AML-193 (cell line): ENCODE results near the gene ALOX12B.
A peak's percentile ranks its signal among the peaks of the same experiment; 100 is the strongest.
"Not testable (repeated sequence)": the region's sequence is repeated elsewhere in the genome, so short reads cannot be mapped to it uniquely, and the experiment has no call there.

Source experiments
- DNase-seq, 2 experiments: peaks; one replicate each; lab custom pipeline; 2025; lab: John Stamatoyannopoulos, UW

The ALOX12B gene

DNA sequence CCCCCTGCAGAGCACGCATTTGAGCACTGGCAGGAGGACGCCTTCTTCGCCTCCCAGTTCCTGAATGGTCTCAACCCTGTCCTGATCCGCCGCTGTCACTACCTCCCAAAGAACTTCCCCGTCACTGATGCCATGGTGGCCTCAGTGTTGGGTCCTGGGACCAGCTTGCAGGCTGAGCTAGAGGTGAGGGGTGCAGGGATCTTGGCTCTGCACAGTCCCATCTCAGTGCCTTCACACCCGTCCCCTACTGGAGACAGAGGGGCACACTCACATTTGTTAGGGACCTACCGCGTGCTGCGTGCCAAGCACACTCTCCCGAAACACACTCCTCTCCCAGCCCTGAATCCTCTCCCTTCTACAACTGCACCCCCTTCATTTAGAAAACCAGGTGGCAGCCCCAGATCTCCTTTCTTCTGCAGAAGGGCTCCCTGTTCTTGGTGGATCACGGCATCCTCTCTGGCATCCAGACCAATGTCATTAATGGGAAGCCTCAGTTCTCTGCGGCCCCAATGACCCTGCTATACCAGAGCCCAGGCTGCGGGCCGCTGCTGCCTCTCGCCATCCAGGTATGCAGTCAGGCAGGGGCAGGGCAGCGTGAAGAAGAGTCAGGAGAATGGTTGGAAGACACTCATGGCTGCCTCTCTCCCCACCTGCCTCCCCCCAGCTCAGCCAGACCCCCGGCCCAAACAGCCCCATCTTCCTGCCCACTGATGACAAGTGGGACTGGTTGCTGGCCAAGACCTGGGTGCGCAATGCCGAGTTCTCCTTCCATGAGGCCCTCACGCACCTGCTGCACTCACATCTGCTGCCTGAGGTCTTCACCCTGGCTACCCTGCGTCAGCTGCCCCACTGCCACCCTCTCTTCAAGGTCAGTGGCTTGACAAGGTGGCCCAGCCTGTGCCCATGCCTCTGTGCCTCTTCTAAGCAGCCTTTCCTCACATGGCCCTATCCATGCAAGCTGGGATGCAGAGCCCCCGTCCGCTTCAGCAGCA, 42.4 kb downstream of the ALOX12B start:
- DNase-seq, result no peak

DNA sequence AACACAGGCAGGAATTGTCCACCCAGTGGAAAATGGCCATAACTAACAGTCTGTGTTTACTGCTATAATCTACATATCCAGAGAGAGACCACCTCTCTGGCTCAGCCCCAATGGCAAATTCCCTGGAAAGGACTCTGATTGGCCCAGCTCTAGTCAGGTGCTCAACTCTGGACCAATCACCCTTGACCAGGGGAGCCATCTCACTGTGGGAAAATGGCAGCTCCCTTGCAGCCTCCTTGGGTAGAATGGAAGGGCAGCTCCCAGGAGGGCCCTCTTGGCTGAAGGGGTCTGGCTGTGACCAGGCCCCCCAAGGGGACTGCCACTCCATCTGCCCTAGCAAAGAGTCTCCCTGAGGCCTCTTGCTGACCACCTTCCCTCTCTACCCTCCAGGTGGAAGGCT, 45.5 kb downstream of the ALOX12B start:
- no peak for DNase-seq

DNA sequence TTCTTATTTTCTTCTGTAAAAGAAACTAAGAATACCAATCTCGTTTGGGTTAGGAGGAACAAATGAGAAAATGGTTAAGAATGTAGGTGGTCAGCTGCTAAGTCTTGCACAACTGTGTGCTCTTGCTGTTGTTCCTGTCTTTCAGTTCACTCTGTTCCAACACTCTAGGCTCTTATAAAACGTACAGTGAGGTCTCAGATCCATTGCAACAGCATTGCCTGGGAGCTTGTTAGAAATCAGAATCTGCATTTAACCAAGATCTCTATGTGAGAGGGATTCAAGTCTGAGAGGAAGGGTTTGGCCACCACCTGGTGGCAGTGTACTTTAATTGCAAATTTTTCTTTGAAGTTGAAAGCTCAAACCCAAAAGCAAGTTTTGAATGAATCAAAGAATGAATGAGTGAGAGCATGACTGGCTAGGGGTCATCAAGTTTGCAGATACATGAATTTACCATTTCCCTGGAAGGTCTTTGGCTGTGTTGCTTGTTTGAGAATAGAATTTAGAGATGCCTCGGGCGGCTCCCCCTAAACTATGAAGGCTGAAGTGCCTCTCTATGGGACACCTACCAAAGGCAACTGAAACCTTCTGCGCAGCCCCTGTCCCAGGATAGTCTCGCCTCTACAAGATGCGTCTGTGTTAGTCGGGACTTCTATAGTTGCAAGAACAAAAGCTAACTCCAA, 46.1 kb downstream of the ALOX12B start:
- DNase-seq, result peak; percentile 66 to 71

DNA sequence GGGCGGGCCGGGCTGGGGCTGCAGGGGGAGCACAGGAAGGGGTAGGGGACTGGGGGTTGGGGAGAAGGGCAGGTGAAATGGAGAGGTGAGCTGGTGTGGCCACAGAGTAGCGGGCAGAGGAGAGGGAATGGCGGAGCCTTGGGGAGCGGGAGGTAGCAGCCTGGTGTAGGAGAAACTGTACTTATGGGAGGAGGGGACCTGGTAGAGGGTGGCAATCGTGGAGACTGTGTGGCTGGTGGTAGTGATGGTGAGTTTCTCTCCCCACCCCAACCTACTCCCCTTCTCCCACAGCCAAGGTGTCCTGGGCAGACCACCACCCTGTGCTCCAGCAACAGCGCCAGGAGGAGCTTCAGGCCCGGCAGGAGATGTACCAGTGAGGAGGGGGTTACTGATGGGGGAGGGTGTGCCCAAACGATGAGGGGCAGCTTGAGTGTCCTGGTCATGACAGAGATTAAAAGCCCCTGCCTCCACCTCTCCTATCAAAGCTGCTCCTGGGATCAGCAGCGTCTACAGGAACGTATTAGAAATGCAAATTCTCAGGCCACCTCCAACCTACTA, 47.8 kb downstream of the ALOX12B start:
- no peak for DNase-seq

DNA sequence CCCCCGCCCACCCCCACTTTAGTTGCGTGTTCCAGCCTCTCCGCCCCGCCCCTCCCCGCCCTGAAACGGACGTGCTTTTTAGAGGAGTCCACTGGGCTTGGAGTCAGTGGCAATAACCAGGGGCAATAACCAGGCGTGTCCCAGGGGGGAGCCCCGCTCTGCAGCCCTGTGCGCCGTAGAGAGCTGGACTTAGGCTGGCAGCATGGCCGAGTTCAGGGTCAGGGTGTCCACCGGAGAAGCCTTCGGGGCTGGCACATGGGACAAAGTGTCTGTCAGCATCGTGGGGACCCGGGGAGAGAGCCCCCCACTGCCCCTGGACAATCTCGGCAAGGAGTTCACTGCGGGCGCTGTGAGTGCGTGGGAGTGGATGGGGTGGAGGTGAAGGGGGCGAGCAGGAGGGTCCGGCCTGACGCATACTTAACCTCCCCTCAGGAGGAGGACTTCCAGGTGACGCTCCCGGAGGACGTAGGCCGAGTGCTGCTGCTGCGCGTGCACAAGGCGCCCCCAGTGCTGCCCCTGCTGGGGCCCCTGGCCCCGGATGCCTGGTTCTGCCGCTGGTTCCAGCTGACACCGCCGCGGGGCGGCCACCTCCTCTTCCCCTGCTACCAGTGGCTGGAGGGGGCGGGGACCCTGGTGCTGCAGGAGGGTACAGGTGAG, 48.4 kb downstream of the ALOX12B start, which contains the start of gene ALOX15B:
Gene ALOX15B (plus strand): TSS at position 106 of the 657 bp plus-strand sequence. CDS start 97 bp downstream, at position 203.
- DNase-seq, result no peak

DNA sequence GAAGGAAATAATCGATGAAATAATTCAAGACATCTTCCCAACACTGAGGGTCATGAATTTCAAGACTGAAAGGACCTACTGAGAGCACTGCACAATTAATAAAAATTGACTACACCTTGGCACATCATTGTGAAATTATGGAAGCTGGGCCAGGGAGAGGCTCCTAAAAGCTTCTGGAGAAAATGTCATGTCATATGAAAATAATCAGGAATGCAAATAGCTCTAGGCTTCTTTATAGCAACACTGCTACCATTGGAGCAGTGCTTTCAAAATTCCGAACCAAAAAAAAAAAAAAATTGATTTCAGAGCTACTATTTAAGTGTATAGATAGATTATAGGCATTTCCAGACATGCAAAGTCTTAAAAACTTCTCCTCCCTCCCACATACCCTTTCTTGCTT, 55.1 kb downstream of the ALOX12B start:
- no peak for DNase-seq

DNA sequence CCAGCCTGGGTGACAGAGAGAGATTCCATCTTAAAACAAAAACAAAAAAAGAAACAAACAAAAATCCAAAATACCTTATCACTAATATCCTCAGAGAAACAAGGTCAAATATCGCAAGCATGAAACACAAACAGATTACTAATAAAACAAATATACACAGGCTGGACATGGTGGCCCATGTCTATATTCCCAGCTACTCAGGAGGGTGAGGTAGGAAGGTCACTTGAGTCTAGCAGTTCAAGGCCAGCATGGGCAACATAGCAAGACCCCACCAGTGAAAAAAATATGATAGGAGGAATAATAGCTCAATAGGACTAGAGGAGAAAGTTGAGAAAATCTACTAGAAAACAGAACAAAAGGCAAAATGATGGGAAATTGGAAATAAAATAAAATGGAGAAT, 55.6 kb downstream of the ALOX12B start:
- no peak for DNase-seq

DNA sequence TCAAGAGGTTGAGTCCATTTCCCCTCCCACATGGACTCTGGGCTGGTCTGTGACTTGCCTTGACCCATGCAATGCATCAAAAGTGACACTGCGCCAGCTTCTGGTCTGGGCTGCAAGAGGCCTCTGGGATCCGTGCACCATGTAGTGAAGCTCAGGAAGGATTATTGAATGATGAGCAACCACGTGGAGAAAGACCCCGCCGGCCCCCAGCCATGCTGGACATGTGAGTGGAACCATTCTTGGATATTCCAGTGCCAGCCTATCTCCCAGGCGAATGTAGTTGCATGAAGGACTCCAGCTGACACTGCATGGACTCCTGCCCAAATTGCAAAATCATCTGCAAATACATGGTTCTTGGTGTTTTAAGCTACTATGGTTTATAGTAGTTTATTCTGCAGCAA, 56.3 kb downstream of the ALOX12B start:
- no peak for DNase-seq

DNA sequence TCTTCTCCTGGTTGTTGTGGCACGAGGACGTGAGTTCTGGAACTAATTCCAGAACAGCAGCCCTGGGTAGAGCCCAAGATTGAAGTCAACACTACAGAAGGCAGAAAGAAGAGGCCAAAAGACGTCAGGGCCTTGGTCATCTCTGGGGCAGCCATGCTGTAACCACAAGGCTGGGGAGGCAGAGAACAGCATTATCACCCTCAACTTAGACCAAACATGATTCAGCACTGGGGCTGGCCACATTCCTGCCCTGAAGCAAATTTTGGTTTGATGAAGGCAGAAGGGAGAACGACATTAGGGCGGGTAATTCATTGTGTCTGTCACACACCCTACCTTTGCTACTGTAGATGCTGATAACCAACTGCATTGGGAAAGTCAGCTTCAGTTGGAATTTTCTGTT, 58.4 kb downstream of the ALOX12B start:
- no peak for DNase-seq

DNA sequence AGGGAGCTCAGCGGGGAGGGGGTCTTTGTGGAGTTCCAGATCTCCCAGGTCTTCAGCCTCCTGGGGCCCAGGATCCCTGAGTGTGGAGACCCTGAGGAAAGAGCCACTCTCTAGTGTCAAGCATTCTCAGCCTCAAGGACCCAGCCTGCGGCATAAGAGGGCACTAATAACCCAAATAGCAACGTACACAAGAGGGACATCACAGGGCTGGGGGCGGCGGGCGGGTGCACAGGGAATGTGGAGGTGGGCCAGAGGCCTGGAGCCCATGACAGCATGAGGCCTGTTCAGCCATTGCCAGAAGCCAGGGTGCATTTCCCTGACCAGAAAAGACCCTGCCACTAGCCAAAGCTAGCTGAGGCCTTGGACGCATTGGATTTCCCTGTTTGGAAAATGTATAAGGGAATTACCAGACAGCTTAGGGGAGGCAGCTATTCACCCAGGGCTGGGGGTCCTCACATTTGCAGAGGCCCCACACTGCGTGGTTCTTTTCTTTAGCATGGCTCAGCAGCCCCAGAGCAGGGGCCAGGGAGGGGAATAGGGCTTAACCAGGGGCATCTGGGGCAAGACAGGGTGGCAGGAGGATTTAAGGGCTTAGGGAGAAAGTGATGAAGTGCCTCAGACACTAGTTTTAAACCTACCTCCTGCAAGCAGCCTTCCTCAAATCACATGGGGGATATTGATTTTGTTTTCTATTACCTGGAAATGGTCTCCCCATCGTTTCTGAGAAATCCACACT, 62.2 kb downstream of the ALOX12B start:
- no peak for DNase-seq

DNA sequence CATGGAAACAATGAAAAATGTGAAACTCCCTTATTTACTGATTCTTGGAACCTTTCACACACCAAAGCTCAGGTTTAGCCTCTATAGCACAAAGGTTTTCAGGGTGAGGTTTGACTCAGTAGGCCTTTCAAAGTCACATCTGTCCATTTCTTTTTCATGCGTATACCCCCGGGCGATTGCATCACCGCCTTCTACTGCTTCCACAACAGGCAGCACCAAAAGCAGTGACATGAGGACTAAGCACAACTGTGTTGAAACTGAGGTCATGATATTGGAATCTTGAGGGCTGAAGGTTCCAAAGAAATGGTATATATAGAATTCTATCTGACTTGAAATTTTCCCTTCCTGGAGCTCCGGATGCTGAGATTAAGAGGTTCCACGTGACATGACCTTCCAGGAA, 63.4 kb downstream of the ALOX12B start:
- DNase-seq, result not testable (repeated sequence)
